GM10266 (cell line): ENCODE measurements around the gene TOM1L2.

Experiments
- DNase-seq: peaks from one replicate; pipeline ENCODE4 v3.0.0; 2012; ENCODE audit errors: extremely low spot score
- CTCF ChIP-seq: IDR thresholded peaks from 2 replicates; pipeline ENCODE4 v1.5.1; 2012; ENCODE audit warnings: mild to moderate bottlenecking, low read depth; ENCODE audit not compliant: control insufficient read depth, insufficient read depth; ENCODE audit errors: missing control alignments

The TOM1L2 gene

GRCh38 chr17:17817552-17817947 lies 154.7 kb downstream of the TOM1L2 start:
- no peak for TF ChIP-seq CTCF

GRCh38 chr17:17816831-17817551 lies 155.2 kb downstream of the TOM1L2 start:
- no peak for TF ChIP-seq CTCF
- DNase-seq: no peak

More at GRCh38 chr17:17817552-17817947, 154.7 kb downstream of the TOM1L2 start:
- no peak for DNase-seq

GRCh38 chr17:17816240-17816814 lies 155.9 kb downstream of the TOM1L2 start:
- DNase-seq: no peak
- no peak for TF ChIP-seq CTCF

- TF ChIP-seq CTCF: no peak
- no peak for DNase-seq
Observed at GRCh38 chr17:17815436-17816200, 156.6 kb downstream of the TOM1L2 start.

- TF ChIP-seq CTCF: no peak
- DNase-seq: no peak
Observed at GRCh38 chr17:17815062-17815406, 157.2 kb downstream of the TOM1L2 start.

- DNase-seq: no peak
- TF ChIP-seq CTCF: no peak
Observed at GRCh38 chr17:17814162-17815061, 157.8 kb downstream of the TOM1L2 start.

- no peak for TF ChIP-seq CTCF
Observed at GRCh38 chr17:17813725-17814095, 158.5 kb downstream of the TOM1L2 start.

More at GRCh38 chr17:17813725-17814095, 158.5 kb downstream of the TOM1L2 start:
- DNase-seq: no peak
